Measurements from ENCODE around the gene TRAPPC4.
"Not testable (repeated sequence)": the region's sequence is repeated elsewhere in the genome, so short reads cannot be mapped to it uniquely, and the experiment has no call there.

TRAPPC4 gene

GRCh38 chr11:119014209-119014924 lies 4.2 kb upstream of the TRAPPC4 start:
- no peak for DNase-seq

GRCh38 chr11:119015054-119015611 lies 3.4 kb upstream of the TRAPPC4 start:
- DNase-seq: no peak

GRCh38 chr11:119016216-119017009 lies 2.2 kb upstream of the TRAPPC4 start:
- DNase-seq: no peak

- not testable (repeated sequence) for DNase-seq
Measured at GRCh38 chr11:119017377-119017776, 1.2 kb upstream of the TRAPPC4 start.

GRCh38 chr11:119019996-119020395 lies 1.4 kb downstream of the TRAPPC4 start:
- DNase-seq: no peak

- DNase-seq: no peak
Measured at GRCh38 chr11:119021631-119022030, 3.1 kb downstream of the TRAPPC4 start.

- DNase-seq: no peak
Measured at GRCh38 chr11:119023741-119024140, 5.2 kb downstream of the TRAPPC4 start.

GRCh38 chr11:119024430-119025098 lies 6.0 kb downstream of the TRAPPC4 start:
- no peak for DNase-seq

GRCh38 chr11:119025099-119025473 lies 6.5 kb downstream of the TRAPPC4 start:
- DNase-seq: no peak

- no peak for DNase-seq
Measured at GRCh38 chr11:119025541-119025940, 7.0 kb downstream of the TRAPPC4 start.

GRCh38 chr11:119025978-119026766 lies 7.6 kb downstream of the TRAPPC4 start:
- no peak for DNase-seq

GRCh38 chr11:119026970-119027369 lies 8.4 kb downstream of the TRAPPC4 start:
- DNase-seq: no peak

GRCh38 chr11:119027561-119028345 lies 9.2 kb downstream of the TRAPPC4 start:
- no peak for DNase-seq

- no peak for DNase-seq
Measured at GRCh38 chr11:119028346-119029068, 9.9 kb downstream of the TRAPPC4 start.

GRCh38 chr11:119029069-119029339 lies 10.4 kb downstream of the TRAPPC4 start:
- no peak for DNase-seq

- DNase-seq: no peak
Measured at GRCh38 chr11:119029340-119030028, 10.9 kb downstream of the TRAPPC4 start.

GRCh38 chr11:119030029-119030328 lies 11.4 kb downstream of the TRAPPC4 start:
- DNase-seq: no peak

- peak; percentile 96 for DNase-seq
Measured at GRCh38 chr11:119030329-119031047, 11.9 kb downstream of the TRAPPC4 start, which contains the start of gene SLC37A4. Gene SLC37A4, minus strand, starts transcription at chr11:119030877.

GRCh38 chr11:119031912-119032280 lies 13.3 kb downstream of the TRAPPC4 start:
- no peak for DNase-seq

GRCh38 chr11:119033421-119033820 lies 14.9 kb downstream of the TRAPPC4 start:
- not testable (repeated sequence) for DNase-seq
